ENCODE measurements around the gene DIP2C.

DNA sequence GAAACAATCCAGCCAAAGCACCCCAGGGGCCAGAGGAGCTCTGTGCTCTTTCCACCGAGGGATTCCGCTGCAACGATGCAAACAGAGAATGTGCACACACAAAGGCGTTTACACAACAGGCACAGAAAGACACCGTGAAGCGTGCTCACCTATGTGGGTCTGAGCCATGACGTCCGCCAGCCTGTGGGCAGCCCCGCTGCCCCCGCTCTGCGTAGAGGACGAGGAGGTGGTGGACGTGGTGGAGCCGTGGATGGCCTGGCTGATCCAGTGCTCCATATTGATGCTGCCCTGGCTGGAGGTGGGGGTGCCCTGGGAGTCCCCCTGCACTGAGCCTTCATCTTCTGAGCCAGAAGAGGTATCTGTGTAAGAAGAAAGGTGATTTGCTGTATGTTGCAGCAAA lies 266.8 kb downstream of the DIP2C start:
- TF ChIP-seq CTCF (IDR thresholded peaks at IDR 0.05) (no peak), POLR2AphosphoS5 (IDR thresholded peaks at IDR 0.05) (no peak)

All from transverse colon (tissue), 4 donors.